ENCODE results near the gene ARMC6.

Gene ARMC6

DNA sequence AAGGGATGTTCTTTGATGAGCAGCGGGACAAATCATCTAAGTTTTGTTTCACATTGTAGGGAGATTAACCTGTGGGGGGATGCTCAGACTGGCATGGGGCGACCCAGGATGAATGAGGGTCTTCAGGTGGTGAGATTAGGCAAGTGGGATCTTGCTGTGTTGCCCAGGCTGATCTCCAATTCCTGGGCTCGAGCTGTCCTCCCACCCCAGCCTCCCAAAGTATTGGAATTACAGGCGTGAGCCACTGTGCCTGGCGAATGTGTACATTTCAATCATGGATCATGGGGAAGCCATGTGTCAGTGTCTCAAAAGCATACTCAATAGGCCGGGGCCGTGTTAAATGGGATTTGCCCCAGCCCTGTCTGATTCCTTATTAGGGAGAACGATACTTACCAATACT, 38.5 kb downstream of the ARMC6 start:
- H3K9me3 ChIP-seq (replicated peaks; ENCODE audit: insufficient read depth, low read length), result no peaks in the 10 kb centered on the region
- no peaks in the 10 kb centered on the region for H3K36me3 ChIP-seq (replicated peaks; ENCODE audit: insufficient read depth, low read length)
- no peak overlapping the region for H3K27ac ChIP-seq (ENCODE audit: low read length)
- H3K9ac ChIP-seq (ENCODE audit: low read length), result no peak overlapping the region
- H3K9me2 ChIP-seq (replicated peaks; ENCODE audit: insufficient read depth, low read length), result no peaks in the 10 kb centered on the region
- H3K4me3 ChIP-seq (ENCODE audit: low read length), result no peak overlapping the region
- H3K4me2 ChIP-seq (ENCODE audit: low read depth, low read length), result no peak overlapping the region
- peaks cover 19% of the 10 kb centered on the region for H3F3A ChIP-seq (ENCODE audit: insufficient read depth, low read length)
- no peaks in the 10 kb centered on the region for H4K20me1 ChIP-seq (ENCODE audit: insufficient read depth, low read length)
- peaks cover 22% of the 10 kb centered on the region for H3K4me1 ChIP-seq (ENCODE audit: low read length)
- peaks cover 89% of the 10 kb centered on the region for H3K79me2 ChIP-seq (ENCODE audit: low read length)
- DNase-seq, result no peak
- H2AFZ ChIP-seq (ENCODE audit: low read length), result no peak overlapping the region
- no peak for TF ChIP-seq EZH2phosphoT487 (IDR thresholded peaks at IDR 0.05; ENCODE audit: low read length)
- TF ChIP-seq EZH2 (optimal IDR thresholded peaks at IDR 0.05; ENCODE audit: low read depth, low read length), result no peak
- TF ChIP-seq, protein P1, sequence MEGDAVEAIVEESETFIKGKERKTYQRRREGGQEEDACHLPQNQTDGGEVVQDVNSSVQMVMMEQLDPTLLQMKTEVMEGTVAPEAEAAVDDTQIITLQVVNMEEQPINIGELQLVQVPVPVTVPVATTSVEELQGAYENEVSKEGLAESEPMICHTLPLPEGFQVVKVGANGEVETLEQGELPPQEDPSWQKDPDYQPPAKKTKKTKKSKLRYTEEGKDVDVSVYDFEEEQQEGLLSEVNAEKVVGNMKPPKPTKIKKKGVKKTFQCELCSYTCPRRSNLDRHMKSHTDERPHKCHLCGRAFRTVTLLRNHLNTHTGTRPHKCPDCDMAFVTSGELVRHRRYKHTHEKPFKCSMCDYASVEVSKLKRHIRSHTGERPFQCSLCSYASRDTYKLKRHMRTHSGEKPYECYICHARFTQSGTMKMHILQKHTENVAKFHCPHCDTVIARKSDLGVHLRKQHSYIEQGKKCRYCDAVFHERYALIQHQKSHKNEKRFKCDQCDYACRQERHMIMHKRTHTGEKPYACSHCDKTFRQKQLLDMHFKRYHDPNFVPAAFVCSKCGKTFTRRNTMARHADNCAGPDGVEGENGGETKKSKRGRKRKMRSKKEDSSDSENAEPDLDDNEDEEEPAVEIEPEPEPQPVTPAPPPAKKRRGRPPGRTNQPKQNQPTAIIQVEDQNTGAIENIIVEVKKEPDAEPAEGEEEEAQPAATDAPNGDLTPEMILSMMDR (IDR thresholded peaks at IDR 0.05; ENCODE audit: low read length), result no peak
- no peaks in the 10 kb centered on the region for H3K27me3 ChIP-seq (replicated peaks; ENCODE audit: insufficient read depth, low read length)

DNA sequence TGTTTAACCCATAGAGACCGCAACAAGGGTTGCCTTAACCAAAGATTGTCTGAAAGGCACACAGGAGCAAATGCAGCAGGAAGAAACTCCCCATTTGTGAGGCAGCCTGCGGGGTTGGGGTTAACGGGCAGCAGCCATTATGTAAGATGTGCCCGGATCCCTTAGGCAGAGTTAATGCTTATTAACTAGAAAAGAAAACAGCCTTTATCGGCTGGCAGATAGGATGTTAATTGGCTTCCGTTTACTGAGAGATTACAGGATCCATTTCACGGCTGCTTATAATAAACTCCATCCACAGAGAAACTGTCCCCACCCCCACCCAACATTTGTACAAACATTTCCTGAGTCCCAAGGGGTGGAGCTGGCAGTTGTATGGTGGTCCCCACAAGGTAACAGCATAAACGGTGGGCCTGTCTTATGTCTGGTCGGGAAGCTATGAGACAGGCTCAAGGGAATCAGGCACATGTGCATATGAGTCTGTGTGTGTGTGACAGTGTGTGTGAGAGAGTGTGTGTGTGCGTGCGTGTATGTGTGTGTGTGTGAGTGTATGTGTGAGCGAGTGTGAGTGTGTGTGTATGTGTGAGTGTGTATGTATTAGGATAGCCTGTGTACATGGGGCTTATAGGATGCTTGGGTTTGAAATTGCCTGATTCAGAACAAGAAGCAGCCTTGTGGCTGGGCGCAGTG, 40.9 kb downstream of the ARMC6 start:
- no peak for DNase-seq

DNA sequence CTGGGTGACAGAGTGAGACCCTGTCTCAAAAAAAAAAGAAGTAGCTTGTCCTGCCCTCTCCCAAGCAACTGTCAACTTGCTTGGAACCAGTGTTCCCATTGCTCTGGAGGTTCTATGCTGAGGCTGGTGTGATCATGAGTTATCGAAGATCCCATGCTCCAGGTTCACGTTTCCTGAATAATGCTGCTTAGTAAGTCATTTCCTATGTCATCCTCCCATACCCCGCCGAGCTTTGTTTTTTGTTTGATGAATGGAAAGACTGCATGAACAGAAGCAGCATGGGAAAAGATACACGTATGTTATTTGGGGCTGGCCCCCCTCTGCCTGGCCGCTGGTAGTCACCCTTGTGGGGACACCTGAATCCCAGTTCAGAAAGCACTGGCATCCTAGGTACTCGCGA, 41.7 kb downstream of the ARMC6 start:
- Histone ChIP-seq H3K27me3 (replicated peaks; ENCODE audit: insufficient read depth, low read length) (no peaks in the 10 kb centered on the region), H3K9ac (ENCODE audit: low read length) (no peak overlapping the region), H3K36me3 (replicated peaks; ENCODE audit: insufficient read depth, low read length) (no peaks in the 10 kb centered on the region), H3K9me3 (replicated peaks; ENCODE audit: insufficient read depth, low read length) (no peaks in the 10 kb centered on the region), H4K20me1 (ENCODE audit: insufficient read depth, low read length) (no peaks in the 10 kb centered on the region), H3K9me2 (replicated peaks; ENCODE audit: insufficient read depth, low read length) (no peaks in the 10 kb centered on the region), H3K4me1 (ENCODE audit: low read length) (no peaks in the 10 kb centered on the region), H3K79me2 (ENCODE audit: low read length) (peaks cover 95% of the 10 kb centered on the region), H2AFZ (ENCODE audit: low read length) (no peak overlapping the region), H3K27ac (ENCODE audit: low read length) (no peak overlapping the region), H3K4me3 (ENCODE audit: low read length) (no peak overlapping the region), H3F3A (ENCODE audit: insufficient read depth, low read length) (no peaks in the 10 kb centered on the region), H3K4me2 (ENCODE audit: low read depth, low read length) (no peak overlapping the region)
- no peak for TF ChIP-seq EZH2 (optimal IDR thresholded peaks at IDR 0.05; ENCODE audit: low read depth, low read length)
- TF ChIP-seq EZH2phosphoT487 (IDR thresholded peaks at IDR 0.05; ENCODE audit: low read length), result no peak
- no peak for DNase-seq

More for the DNA sequence above, 40.9 kb downstream of the ARMC6 start:
- H3K9me3 ChIP-seq (replicated peaks; ENCODE audit: insufficient read depth, low read length), result no peaks in the 10 kb centered on the region
- H2AFZ ChIP-seq (ENCODE audit: low read length), result no peak overlapping the region
- TF ChIP-seq EZH2 (optimal IDR thresholded peaks at IDR 0.05; ENCODE audit: low read depth, low read length) (no peak), EZH2phosphoT487 (IDR thresholded peaks at IDR 0.05; ENCODE audit: low read length) (no peak)
- TF ChIP-seq, protein P1 (IDR thresholded peaks at IDR 0.05; ENCODE audit: low read length), result no peak
- H3K79me2 ChIP-seq (ENCODE audit: low read length), result peaks cover 92% of the 10 kb centered on the region
- no peaks in the 10 kb centered on the region for H4K20me1 ChIP-seq (ENCODE audit: insufficient read depth, low read length)
- H3K36me3 ChIP-seq (replicated peaks; ENCODE audit: insufficient read depth, low read length), result no peaks in the 10 kb centered on the region
- H3F3A ChIP-seq (ENCODE audit: insufficient read depth, low read length), result 0 out of 2 replicates have a peak, but pooled peaks cover 2% of the 10 kb centered on the region
- peaks cover 4% of the 10 kb centered on the region for H3K4me1 ChIP-seq (ENCODE audit: low read length)
- no peak overlapping the region for H3K27ac ChIP-seq (ENCODE audit: low read length)
- no peak overlapping the region for H3K4me3 ChIP-seq (ENCODE audit: low read length)
- H3K9ac ChIP-seq (ENCODE audit: low read length), result no peak overlapping the region
- no peaks in the 10 kb centered on the region for H3K9me2 ChIP-seq (replicated peaks; ENCODE audit: insufficient read depth, low read length)
- no peaks in the 10 kb centered on the region for H3K27me3 ChIP-seq (replicated peaks; ENCODE audit: insufficient read depth, low read length)
- H3K4me2 ChIP-seq (ENCODE audit: low read depth, low read length), result no peak overlapping the region

DNA sequence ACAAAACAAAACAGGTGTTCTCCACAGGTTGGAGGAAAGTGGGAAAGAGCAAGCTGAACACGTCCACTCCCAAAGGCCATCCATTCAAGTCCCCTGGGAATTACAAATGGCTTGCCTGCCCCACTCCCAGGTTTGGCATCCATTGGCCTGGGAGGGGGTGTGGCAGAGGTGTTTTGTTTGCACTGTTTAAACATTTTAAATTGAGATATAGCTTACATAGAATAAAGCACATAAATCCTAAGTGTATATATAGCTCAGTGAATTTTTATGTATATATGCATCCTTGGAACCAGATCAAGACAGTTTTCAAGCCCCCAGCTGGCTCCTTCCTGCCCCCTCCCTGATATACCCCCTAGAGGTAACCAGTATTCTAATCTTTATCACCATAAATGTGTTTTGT, 43.1 kb downstream of the ARMC6 start:
- Histone ChIP-seq H3K4me1 (ENCODE audit: low read length) (no peaks in the 10 kb centered on the region), H3K36me3 (replicated peaks; ENCODE audit: insufficient read depth, low read length) (no peaks in the 10 kb centered on the region), H3K9ac (ENCODE audit: low read length) (no peak overlapping the region), H3K4me3 (ENCODE audit: low read length) (no peak overlapping the region), H3K27ac (ENCODE audit: low read length) (no peak overlapping the region), H3K27me3 (replicated peaks; ENCODE audit: insufficient read depth, low read length) (no peaks in the 10 kb centered on the region), H3F3A (ENCODE audit: insufficient read depth, low read length) (no peaks in the 10 kb centered on the region), H3K4me2 (ENCODE audit: low read depth, low read length) (no peak overlapping the region), H3K9me3 (replicated peaks; ENCODE audit: insufficient read depth, low read length) (no peaks in the 10 kb centered on the region), H3K79me2 (ENCODE audit: low read length) (peaks cover 95% of the 10 kb centered on the region), H3K9me2 (replicated peaks; ENCODE audit: insufficient read depth, low read length) (no peaks in the 10 kb centered on the region), H2AFZ (ENCODE audit: low read length) (no peak overlapping the region), H4K20me1 (ENCODE audit: insufficient read depth, low read length) (no peaks in the 10 kb centered on the region)
- no peak for DNase-seq
- TF ChIP-seq EZH2 (optimal IDR thresholded peaks at IDR 0.05; ENCODE audit: low read depth, low read length) (no peak), EZH2phosphoT487 (IDR thresholded peaks at IDR 0.05; ENCODE audit: low read length) (no peak)
- TF ChIP-seq, protein P1 (IDR thresholded peaks at IDR 0.05; ENCODE audit: low read length), result no peak

All from MM.1S (cell line).